ENCODE measurements around the gene STAC3. TPM values are rescaled to one million over a fixed set of nuclear protein-coding genes. Genes with fewer than 3 reads are reported as not detected.

STAC3 gene
- total and polyA plus RNA-seq, 9 of the 15 experiments (the other 6 are each of a cell fraction or from before 2014, with no cell fraction given), result 0.45 to 6.4 (median 3.3) TPM

DNA sequence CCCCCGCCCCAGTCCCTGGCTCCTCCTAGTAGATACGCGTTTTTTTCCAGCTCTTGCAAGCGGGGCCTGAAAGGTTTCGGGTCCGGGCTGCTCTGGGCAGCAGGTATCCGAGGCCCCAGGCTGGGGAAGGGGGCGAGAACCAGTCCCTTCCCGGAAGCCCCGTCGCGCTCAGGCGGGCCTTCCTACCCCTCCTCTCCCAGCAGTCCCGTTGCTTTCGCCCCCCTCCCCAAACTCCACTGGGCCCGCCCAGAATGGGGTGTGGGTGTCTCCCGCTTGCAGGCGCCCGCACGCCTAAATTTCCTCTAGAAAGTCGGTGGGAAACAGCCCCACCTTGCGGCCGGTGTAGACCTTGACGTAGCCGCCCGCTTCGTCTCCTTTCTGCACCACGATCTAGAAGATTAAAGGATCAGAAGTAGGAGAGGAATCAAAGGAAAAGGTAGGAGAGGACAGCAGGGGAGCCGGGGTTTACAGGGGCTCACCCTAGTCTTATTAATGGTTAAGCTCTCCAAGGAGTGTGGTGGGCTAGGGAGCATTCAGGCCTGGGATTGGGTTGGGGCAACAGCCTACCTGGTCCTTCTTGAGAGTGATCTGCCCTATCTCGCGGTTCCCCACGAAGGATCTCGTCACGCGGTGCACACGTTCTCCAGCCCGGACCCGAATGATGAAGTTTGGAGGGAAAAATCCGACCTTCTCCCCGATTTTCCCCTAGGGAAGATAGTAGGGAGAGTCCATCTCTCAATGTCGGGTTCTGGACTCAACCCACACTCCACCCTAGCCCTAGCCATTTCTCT, 7.3 kb downstream of the STAC3 start (continued):
- TF ChIP-seq, protein P1, sequence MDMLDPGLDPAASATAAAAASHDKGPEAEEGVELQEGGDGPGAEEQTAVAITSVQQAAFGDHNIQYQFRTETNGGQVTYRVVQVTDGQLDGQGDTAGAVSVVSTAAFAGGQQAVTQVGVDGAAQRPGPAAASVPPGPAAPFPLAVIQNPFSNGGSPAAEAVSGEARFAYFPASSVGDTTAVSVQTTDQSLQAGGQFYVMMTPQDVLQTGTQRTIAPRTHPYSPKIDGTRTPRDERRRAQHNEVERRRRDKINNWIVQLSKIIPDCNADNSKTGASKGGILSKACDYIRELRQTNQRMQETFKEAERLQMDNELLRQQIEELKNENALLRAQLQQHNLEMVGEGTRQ (CRISPR knock-in tag; IDR thresholded peaks at IDR 0.05), result no peak
- TF ChIP-seq, protein P2, sequence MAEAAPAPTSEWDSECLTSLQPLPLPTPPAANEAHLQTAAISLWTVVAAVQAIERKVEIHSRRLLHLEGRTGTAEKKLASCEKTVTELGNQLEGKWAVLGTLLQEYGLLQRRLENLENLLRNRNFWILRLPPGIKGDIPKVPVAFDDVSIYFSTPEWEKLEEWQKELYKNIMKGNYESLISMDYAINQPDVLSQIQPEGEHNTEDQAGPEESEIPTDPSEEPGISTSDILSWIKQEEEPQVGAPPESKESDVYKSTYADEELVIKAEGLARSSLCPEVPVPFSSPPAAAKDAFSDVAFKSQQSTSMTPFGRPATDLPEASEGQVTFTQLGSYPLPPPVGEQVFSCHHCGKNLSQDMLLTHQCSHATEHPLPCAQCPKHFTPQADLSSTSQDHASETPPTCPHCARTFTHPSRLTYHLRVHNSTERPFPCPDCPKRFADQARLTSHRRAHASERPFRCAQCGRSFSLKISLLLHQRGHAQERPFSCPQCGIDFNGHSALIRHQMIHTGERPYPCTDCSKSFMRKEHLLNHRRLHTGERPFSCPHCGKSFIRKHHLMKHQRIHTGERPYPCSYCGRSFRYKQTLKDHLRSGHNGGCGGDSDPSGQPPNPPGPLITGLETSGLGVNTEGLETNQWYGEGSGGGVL (CRISPR knock-in tag; IDR thresholded peaks at IDR 0.05), result no peak
- no peak for TF ChIP-seq PTBP1 (IDR thresholded peaks at IDR 0.05; ENCODE audit: low read depth, low read length)
- TF ChIP-seq, protein P3, sequence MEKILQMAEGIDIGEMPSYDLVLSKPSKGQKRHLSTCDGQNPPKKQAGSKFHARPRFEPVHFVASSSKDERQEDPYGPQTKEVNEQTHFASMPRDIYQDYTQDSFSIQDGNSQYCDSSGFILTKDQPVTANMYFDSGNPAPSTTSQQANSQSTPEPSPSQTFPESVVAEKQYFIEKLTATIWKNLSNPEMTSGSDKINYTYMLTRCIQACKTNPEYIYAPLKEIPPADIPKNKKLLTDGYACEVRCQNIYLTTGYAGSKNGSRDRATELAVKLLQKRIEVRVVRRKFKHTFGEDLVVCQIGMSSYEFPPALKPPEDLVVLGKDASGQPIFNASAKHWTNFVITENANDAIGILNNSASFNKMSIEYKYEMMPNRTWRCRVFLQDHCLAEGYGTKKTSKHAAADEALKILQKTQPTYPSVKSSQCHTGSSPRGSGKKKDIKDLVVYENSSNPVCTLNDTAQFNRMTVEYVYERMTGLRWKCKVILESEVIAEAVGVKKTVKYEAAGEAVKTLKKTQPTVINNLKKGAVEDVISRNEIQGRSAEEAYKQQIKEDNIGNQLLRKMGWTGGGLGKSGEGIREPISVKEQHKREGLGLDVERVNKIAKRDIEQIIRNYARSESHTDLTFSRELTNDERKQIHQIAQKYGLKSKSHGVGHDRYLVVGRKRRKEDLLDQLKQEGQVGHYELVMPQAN (IDR thresholded peaks at IDR 0.05; ENCODE audit: borderline replicate concordance), result no peak
- TF ChIP-seq PYGO2 (tag; IDR thresholded peaks at IDR 0.05), result no peak
- TF ChIP-seq EGR1 (conservative IDR thresholded peaks at IDR 0.05), result peak; percentile 17; the same call in 1 of the 2 replicates
- peak; percentile 12 for TF ChIP-seq NEUROD1 (IDR thresholded peaks at IDR 0.05; ENCODE audit: borderline replicate concordance, low read depth, low read length, partially characterized antibody)
- TF ChIP-seq MAFK (IDR thresholded peaks at IDR 0.05; ENCODE audit: low read length), result no peak
- no peak for TF ChIP-seq NFE2L1 (tag; IDR thresholded peaks at IDR 0.05; ENCODE audit: borderline replicate concordance, low read depth)
- TF ChIP-seq SPI1 (IDR thresholded peaks at IDR 0.05; ENCODE audit: borderline replicate concordance, low read depth, low read length), result no peak
- TF ChIP-seq NCOA4 (IDR thresholded peaks at IDR 0.05; ENCODE audit: partially characterized antibody), result no peak
- TF ChIP-seq NONO (IDR thresholded peaks at IDR 0.05; ENCODE audit: low read depth in 2 of 2, low read length in 1 of 2), result peak in 1 of 2 experiments; percentile 79; a peak in 2 of 4 replicates
- TF ChIP-seq FOXP1 (CRISPR knock-in tag; IDR thresholded peaks at IDR 0.05), result 0 out of 2 replicates have a peak, but pooled peaks have one; percentile 53
- TF ChIP-seq HDAC3 (IDR thresholded peaks at IDR 0.05; ENCODE audit: borderline replicate concordance, partially characterized antibody), result no peak
- TF ChIP-seq TRIM24 (IDR thresholded peaks at IDR 0.05), result no peak
- TF ChIP-seq, protein P4, sequence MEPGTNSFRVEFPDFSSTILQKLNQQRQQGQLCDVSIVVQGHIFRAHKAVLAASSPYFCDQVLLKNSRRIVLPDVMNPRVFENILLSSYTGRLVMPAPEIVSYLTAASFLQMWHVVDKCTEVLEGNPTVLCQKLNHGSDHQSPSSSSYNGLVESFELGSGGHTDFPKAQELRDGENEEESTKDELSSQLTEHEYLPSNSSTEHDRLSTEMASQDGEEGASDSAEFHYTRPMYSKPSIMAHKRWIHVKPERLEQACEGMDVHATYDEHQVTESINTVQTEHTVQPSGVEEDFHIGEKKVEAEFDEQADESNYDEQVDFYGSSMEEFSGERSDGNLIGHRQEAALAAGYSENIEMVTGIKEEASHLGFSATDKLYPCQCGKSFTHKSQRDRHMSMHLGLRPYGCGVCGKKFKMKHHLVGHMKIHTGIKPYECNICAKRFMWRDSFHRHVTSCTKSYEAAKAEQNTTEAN (CRISPR knock-in tag; IDR thresholded peaks at IDR 0.05), result no peak
- no peak for TF ChIP-seq ARID2 (IDR thresholded peaks at IDR 0.05)
- no peak for TF ChIP-seq ZNF644 (tag; IDR thresholded peaks at IDR 0.05; ENCODE audit: low read depth)
- TF ChIP-seq, protein P5, sequence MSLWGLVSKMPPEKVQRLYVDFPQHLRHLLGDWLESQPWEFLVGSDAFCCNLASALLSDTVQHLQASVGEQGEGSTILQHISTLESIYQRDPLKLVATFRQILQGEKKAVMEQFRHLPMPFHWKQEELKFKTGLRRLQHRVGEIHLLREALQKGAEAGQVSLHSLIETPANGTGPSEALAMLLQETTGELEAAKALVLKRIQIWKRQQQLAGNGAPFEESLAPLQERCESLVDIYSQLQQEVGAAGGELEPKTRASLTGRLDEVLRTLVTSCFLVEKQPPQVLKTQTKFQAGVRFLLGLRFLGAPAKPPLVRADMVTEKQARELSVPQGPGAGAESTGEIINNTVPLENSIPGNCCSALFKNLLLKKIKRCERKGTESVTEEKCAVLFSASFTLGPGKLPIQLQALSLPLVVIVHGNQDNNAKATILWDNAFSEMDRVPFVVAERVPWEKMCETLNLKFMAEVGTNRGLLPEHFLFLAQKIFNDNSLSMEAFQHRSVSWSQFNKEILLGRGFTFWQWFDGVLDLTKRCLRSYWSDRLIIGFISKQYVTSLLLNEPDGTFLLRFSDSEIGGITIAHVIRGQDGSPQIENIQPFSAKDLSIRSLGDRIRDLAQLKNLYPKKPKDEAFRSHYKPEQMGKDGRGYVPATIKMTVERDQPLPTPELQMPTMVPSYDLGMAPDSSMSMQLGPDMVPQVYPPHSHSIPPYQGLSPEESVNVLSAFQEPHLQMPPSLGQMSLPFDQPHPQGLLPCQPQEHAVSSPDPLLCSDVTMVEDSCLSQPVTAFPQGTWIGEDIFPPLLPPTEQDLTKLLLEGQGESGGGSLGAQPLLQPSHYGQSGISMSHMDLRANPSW (CRISPR knock-in tag; IDR thresholded peaks at IDR 0.05), result no peak
